Measurements from ENCODE around the gene MYBL2. TPM values are rescaled to one million over a fixed set of nuclear protein-coding genes. Genes with fewer than 3 reads are reported as not detected.

Gene MYBL2
- total RNA-seq, 1 donor = 17.8 TPM

DNA sequence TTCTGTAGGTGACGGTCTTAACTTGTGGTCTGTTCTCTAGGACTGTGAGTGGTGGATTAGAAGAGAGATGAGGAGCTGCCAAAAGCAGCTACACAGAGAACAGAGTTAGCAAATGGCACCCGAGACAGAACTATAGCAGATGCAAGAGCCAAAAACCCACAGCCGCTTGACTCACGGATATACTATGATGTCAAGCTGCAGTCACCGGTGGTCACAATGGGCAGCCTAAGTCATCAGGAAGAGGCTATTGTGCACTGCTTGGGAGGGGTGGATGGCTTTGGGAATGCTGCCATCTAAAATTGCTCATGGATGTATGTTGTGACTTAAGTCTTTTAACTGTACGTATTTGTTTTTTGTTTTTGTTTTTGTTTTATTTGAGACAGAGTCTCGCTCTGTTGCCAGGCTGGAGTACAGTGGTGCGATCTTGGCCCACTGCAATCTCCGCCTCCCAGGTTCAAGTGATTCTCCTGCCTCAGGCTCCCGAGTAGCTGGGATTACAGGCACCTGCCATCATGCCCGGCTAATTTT is 60.0 kb downstream of the MYBL2 start, which contains the start of gene GTSF1L:
Gene GTSF1L (minus strand): TSS at position 192 of the 528 bp plus-strand sequence. CDS start 308 bp downstream, outside the sequence.
- H3K4me3 ChIP-seq (ENCODE audit: low read depth, low read length) = no peak within 1 kb of the TSS
- DNase-seq (ENCODE audit: low read depth) = peak; percentile 86
- TF ChIP-seq CTCF (IDR thresholded peaks at IDR 0.05; ENCODE audit: insufficient read depth, low read length) = no peak

- TF ChIP-seq CTCF (IDR thresholded peaks at IDR 0.05; ENCODE audit: insufficient read depth, low read length) = no peak
- peak; percentile 14 for DNase-seq (ENCODE audit: low read depth)
- H3K4me3 ChIP-seq (ENCODE audit: low read depth, low read length) = no peak overlapping the region
These were observed 61.2 kb downstream of the MYBL2 start for GRCh38 chr20:43727980-43728590.

DNA sequence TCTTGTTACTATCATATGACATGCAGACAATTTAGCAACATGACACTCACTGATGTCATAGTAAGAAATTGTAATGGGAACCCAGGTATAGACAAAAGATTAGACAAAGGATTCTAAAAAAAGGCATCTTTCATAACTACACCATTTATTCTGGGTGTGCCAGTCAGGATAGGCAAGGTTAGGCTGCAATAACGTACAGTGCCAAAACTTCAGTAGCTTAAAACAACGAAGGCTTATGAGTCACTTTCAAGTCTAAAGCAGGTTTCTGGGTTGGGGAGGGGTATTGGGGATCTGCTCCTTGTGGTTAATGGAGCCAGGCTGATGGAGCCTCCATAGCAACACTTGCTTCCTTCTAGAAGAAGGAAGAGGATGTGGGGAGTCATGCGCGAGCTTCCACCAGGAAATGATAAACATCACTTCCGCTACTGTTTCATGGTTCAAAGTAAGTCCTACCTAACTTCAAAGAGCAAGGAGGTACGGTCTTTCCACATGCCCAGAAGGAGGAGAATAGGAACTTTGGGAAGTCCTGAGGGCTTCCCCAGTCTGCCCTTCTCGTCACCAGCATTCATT is 61.9 kb downstream of the MYBL2 start:
- TF ChIP-seq CTCF (IDR thresholded peaks at IDR 0.05; ENCODE audit: insufficient read depth, low read length) = no peak
- H3K4me3 ChIP-seq (ENCODE audit: low read depth, low read length) = no peak overlapping the region
- DNase-seq (ENCODE audit: low read depth) = no peak

- no peak for TF ChIP-seq CTCF (IDR thresholded peaks at IDR 0.05; ENCODE audit: insufficient read depth, low read length)
- H3K4me3 ChIP-seq (ENCODE audit: low read depth, low read length) = no peak overlapping the region
- peak; percentile 73 for DNase-seq (ENCODE audit: low read depth)
These were observed 64.6 kb downstream of the MYBL2 start for GRCh38 chr20:43731469-43731868.

DNA sequence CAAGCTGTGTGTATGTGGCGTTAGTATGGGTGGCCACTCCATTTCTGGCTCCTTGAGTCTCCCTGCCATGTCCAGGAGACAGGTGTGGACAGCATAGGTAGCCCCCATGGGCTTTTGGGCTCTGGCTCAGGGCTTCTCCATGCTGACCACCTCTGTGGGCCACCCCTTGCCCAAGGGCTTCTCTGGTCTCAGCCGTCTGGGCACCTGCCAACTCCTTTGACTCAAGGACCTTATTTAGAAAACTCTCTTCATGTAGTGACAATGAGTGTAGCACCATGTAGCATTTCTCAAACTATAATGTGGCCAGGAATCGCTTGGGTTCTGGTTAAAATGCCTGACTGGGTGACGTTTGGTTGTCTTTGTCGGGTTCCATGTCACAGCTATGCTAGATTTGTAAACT is 65.0 kb downstream of the MYBL2 start:
- H3K4me3 ChIP-seq (ENCODE audit: low read depth, low read length) = no peak overlapping the region
- no peak for TF ChIP-seq CTCF (IDR thresholded peaks at IDR 0.05; ENCODE audit: insufficient read depth, low read length)
- peak; percentile 10 for DNase-seq (ENCODE audit: low read depth)

DNA sequence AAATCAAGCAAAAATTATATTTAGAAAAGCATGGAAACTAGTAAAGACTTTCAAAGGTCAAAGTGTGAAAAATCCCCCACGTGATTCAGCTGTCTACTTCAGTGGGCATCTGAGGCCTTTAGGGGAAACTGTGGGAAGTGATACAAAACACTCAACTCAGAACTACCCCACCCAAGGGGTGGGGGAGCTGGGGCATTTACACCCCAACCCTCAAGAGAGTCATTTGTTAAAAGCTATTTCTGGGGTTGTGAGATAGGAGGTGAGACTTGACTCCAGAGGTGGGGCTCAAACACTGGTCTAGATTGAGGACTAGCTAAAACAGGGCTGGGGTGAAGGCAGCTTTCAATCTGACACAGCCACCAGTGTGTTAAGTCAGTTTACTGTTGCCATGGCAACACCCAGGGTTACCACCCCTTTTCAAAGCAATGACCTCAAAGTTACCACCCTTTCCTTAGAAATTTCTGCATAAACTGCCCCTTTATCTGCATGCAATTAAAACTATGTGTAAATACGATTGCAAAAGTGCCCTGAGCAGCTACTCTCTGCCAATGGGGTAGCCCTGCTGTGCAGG is 69.8 kb downstream of the MYBL2 start:
- no peak for DNase-seq (ENCODE audit: low read depth)

More for the DNA sequence above, 69.8 kb downstream of the MYBL2 start:
- no peak overlapping the region for H3K4me3 ChIP-seq (ENCODE audit: low read depth, low read length)
- TF ChIP-seq CTCF (IDR thresholded peaks at IDR 0.05; ENCODE audit: insufficient read depth, low read length) = no peak

Data from fibroblast of the aortic adventitia (primary cell).